Measurements from ENCODE around the gene CAMK1. TPM values are rescaled to one million over a fixed set of nuclear protein-coding genes. Genes with fewer than 3 reads are reported as not detected.
A peak's percentile ranks its signal among the peaks of the same experiment; 100 is the strongest.

The CAMK1 gene
- total RNA-seq, 1 donor from 2014 or later, result 18.0 TPM

DNA sequence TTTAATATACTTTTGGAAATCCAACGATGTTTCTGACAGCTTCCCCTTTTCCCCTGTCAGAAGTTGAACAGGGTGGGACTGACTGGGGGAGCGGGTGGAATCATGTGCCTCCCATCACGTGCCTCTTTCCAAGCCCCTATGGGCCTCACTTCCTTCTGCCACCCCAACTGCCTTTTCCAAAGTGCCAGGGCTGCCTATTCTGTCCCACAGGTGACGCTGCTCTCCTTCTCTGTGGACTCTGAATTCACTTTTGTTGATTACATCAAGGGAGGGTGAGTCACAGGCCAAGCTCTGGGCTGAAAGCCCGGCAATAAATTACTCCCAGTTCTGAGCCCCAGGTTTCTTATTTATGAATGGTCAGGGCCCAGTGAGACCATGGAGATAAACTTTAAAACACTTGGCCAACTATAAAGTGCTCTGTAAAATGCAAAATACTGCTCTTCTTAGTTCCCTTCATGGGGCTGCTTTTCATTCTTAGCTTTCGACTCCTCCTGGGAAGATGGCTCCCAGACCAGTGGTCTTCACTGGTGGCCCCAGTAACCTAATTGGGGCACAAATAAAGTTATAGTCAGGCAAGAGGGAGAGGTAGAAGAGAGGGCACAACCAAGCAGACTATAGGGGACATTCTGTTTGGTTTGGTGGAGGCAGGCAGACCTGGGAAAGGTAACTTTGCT lies 53.8 kb downstream of the CAMK1 start:
- DNase-seq (ENCODE audit: low read depth), result peak; percentile 38
- no peak overlapping the region for H3K4me3 ChIP-seq (ENCODE audit: low read depth, low read length)
- peaks cover 6% of the 10 kb centered on the region for H3K27me3 ChIP-seq (ENCODE audit: control insufficient read depth, insufficient read depth, low read length)
- H3K36me3 ChIP-seq (ENCODE audit: control insufficient read depth, insufficient read depth, low read length), result no peaks in the 10 kb centered on the region
- TF ChIP-seq, protein P1, sequence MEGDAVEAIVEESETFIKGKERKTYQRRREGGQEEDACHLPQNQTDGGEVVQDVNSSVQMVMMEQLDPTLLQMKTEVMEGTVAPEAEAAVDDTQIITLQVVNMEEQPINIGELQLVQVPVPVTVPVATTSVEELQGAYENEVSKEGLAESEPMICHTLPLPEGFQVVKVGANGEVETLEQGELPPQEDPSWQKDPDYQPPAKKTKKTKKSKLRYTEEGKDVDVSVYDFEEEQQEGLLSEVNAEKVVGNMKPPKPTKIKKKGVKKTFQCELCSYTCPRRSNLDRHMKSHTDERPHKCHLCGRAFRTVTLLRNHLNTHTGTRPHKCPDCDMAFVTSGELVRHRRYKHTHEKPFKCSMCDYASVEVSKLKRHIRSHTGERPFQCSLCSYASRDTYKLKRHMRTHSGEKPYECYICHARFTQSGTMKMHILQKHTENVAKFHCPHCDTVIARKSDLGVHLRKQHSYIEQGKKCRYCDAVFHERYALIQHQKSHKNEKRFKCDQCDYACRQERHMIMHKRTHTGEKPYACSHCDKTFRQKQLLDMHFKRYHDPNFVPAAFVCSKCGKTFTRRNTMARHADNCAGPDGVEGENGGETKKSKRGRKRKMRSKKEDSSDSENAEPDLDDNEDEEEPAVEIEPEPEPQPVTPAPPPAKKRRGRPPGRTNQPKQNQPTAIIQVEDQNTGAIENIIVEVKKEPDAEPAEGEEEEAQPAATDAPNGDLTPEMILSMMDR (IDR thresholded peaks at IDR 0.05; ENCODE audit: insufficient read depth, low read length, poor library complexity, severe bottlenecking), result peak; percentile 75

DNA sequence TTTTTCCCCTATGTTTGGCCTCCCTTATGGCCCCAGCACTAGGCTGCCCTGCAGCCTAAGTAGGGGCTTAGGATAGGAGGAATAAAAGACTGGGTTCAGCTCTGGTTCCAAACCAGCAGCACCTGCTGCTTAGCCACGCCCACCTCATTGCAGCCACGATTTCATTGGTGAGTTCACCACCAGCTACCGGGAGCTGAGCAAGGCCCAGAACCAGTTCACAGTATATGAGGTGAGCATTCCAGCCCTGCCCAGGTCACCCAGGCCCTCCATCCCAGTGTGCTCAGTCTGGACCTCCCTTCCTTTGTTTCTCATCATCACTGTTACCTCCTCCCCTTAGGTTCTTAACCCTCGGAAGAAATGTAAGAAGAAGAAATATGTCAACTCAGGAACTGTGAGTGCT lies 54.6 kb downstream of the CAMK1 start:
- TF ChIP-seq, protein P1 (IDR thresholded peaks at IDR 0.05; ENCODE audit: insufficient read depth, low read length, poor library complexity, severe bottlenecking), result no peak
- Histone ChIP-seq H3K27me3 (ENCODE audit: control insufficient read depth, insufficient read depth, low read length) (peaks cover 6% of the 10 kb centered on the region), H3K36me3 (ENCODE audit: control insufficient read depth, insufficient read depth, low read length) (no peaks in the 10 kb centered on the region), H3K4me3 (ENCODE audit: low read depth, low read length) (no peak overlapping the region)
- no peak for DNase-seq (ENCODE audit: low read depth)

DNA sequence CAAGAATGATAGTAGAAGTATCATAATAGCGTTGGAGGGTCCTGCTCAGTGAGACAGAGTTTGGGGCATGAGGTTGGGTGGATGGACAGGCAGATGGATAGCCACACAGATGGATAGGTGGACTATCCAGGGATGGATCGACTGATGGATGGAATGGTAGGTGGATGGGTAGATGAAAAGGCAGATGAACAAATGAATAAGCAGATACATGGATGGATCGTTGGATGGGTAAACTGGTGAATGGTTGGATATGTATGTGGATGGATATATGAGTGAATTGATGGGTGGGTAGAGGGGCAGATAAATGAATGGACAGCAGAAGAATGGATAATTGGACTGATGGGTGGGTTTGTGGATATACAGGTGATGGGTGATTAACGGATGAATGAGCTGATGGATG lies 56.6 kb downstream of the CAMK1 start:
- Histone ChIP-seq H3K4me3 (ENCODE audit: low read depth, low read length) (no peak overlapping the region), H3K27me3 (ENCODE audit: control insufficient read depth, insufficient read depth, low read length) (peaks cover 4% of the 10 kb centered on the region), H3K36me3 (ENCODE audit: control insufficient read depth, insufficient read depth, low read length) (no peaks in the 10 kb centered on the region)
- TF ChIP-seq, protein P1 (IDR thresholded peaks at IDR 0.05; ENCODE audit: insufficient read depth, low read length, poor library complexity, severe bottlenecking), result no peak
- DNase-seq (ENCODE audit: low read depth), result no peak

DNA sequence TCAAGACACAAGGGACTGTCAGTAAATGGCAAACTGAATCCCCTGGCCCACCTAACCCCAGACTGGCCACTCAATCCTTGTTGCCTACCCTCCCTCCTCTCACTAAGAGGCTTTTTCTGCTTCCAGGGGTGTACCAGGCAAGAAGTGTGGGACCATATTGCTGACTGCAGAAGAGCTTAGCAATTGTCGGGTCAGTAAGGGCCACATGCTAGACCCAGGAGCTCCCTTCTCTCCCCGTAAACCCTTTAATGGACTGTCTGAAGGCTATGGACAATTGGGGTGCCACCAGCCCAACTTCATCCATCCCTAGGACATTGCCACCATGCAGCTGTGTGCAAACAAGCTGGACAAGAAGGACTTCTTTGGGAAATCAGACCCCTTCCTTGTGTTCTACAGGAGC lies 57.3 kb downstream of the CAMK1 start:
- Histone ChIP-seq H3K4me3 (ENCODE audit: low read depth, low read length) (no peak overlapping the region), H3K27me3 (ENCODE audit: control insufficient read depth, insufficient read depth, low read length) (peaks cover 2% of the 10 kb centered on the region), H3K36me3 (ENCODE audit: control insufficient read depth, insufficient read depth, low read length) (no peaks in the 10 kb centered on the region)
- DNase-seq (ENCODE audit: low read depth), result no peak
- TF ChIP-seq, protein P1 (IDR thresholded peaks at IDR 0.05; ENCODE audit: insufficient read depth, low read length, poor library complexity, severe bottlenecking), result no peak

DNA sequence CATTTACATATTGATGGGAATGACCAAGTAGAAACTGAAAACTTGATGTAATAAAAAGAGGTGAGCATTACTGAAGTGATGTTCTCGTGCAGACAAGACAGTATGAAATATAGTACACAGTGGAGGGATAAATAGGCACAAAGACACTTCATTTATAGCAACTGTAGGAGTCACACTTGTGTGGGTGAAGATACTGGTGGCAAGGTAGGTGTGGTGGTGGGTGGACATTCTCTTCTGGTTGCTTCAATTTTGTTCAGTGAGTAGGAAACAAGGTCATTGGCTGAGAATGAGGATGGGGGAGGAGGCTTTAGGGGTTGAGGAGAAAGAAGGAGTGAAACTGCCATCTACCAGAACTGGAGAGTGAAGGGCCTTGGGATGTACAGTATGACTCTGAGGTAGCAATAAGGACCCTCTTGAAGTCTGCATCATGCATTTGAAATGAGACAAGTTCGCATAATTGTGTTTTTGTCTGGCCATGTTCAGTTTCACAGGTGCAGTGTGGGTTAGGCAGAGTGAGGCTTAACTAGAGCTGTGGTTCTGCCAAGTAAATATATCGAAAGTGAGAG lies 59.5 kb downstream of the CAMK1 start:
- H3K36me3 ChIP-seq (ENCODE audit: control insufficient read depth, insufficient read depth, low read length), result no peaks in the 10 kb centered on the region
- TF ChIP-seq, protein P1 (IDR thresholded peaks at IDR 0.05; ENCODE audit: insufficient read depth, low read length, poor library complexity, severe bottlenecking), result no peak
- H3K4me3 ChIP-seq (ENCODE audit: low read depth, low read length), result no peak overlapping the region
- DNase-seq (ENCODE audit: low read depth), result no peak
- peaks cover 13% of the 10 kb centered on the region for H3K27me3 ChIP-seq (ENCODE audit: control insufficient read depth, insufficient read depth, low read length)

Other genes starting within 250 kb of the CAMK1 start
- gene LHFPL4, start 216.1 kb downstream of the CAMK1 start, total RNA-seq, result not detected in 2 replicates
- gene MTMR14, start 120.4 kb downstream of the CAMK1 start, total RNA-seq, result 43.8 and 46.5 TPM in 2 replicates
- gene CPNE9, start 66.1 kb downstream of the CAMK1 start, total RNA-seq, result 0.27 TPM in 1 of 2 replicates, not detected in the other
- gene BRPF1, start 38.2 kb downstream of the CAMK1 start, total RNA-seq, result 20.1 and 21.3 TPM in 2 replicates
- gene OGG1, start 20.0 kb downstream of the CAMK1 start, total RNA-seq, result 19.2 and 23.9 TPM in 2 replicates
- 105 and 114 TPM in 2 replicates for gene TADA3, start 22.5 kb upstream of the CAMK1 start, total RNA-seq
- 204 and 206 TPM in 2 replicates for gene ARPC4, start 23.1 kb upstream of the CAMK1 start, total RNA-seq
- gene TTLL3, start 40.3 kb upstream of the CAMK1 start, total RNA-seq, result 12.4 and 18.8 TPM in 2 replicates
- 45.9 and 52.6 TPM in 2 replicates for gene RPUSD3, start 74.1 kb upstream of the CAMK1 start, total RNA-seq
- not detected in 2 replicates for gene CIDEC, start 110.3 kb upstream of the CAMK1 start, total RNA-seq
- gene JAGN1, start 120.7 kb upstream of the CAMK1 start, total RNA-seq, result 38.7 and 56.0 TPM in 2 replicates
- gene IL17RE, start 132.9 kb upstream of the CAMK1 start, total RNA-seq, result 2.8 and 3.6 TPM in 2 replicates
- 37.3 and 39.6 TPM in 2 replicates for gene IL17RC, start 147.2 kb upstream of the CAMK1 start, total RNA-seq
- gene CRELD1, start 163.9 kb upstream of the CAMK1 start, total RNA-seq, result 43.0 and 58.0 TPM in 2 replicates
- gene PRRT3, start 182.5 kb upstream of the CAMK1 start, total RNA-seq, result 2.1 and 2.3 TPM in 2 replicates
- gene EMC3, start 216.9 kb upstream of the CAMK1 start, total RNA-seq, result 58.1 and 63.4 TPM in 2 replicates